ENCODE data around the gene SLC25A19.

The SLC25A19 gene

DNA sequence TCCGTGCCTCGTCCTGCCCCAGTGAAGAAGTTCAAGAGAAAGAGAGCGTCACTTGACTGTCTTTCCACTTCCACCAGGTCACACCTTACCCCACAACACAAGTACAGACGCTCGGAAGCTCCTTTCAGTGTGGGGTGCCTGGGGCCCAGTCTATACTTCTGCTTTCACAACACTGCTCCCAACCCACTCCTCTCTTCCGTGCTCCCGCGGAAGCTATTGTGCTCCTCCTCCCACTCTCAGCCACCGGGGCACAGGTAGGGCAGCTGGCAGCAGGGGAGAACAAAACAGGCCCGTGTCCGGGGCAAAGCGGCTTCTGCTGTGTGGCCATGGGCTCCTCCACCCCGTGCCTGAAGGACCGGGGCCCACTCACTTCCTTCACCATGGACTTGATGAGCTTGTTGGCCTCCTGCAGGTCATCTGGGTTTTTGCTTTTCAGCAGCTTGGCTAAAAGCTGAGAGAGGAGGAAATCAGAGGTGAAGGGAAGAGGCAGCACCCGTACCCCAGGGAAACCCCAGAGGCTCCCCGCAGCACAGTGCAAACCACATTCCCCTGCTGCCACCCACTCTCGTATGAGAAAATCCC lies 46.7 kb downstream of the SLC25A19 start:
- Histone ChIP-seq H3K27me3 (replicated peaks) (no peaks in the 10 kb centered on the region), H3K27ac (no peak overlapping the region), H3K4me3 (ENCODE audit: low read depth, low read length) (no peak overlapping the region), H3K36me3 (replicated peaks) (peaks cover 62% of the 10 kb centered on the region)
- DNase-seq = no peak
- in situ Hi-C loops (cut with HindIII; ENCODE audit: low pct_ligation_motif_present, low sequenced_read_pairs) = no loop called here
- TF ChIP-seq, protein P1, sequence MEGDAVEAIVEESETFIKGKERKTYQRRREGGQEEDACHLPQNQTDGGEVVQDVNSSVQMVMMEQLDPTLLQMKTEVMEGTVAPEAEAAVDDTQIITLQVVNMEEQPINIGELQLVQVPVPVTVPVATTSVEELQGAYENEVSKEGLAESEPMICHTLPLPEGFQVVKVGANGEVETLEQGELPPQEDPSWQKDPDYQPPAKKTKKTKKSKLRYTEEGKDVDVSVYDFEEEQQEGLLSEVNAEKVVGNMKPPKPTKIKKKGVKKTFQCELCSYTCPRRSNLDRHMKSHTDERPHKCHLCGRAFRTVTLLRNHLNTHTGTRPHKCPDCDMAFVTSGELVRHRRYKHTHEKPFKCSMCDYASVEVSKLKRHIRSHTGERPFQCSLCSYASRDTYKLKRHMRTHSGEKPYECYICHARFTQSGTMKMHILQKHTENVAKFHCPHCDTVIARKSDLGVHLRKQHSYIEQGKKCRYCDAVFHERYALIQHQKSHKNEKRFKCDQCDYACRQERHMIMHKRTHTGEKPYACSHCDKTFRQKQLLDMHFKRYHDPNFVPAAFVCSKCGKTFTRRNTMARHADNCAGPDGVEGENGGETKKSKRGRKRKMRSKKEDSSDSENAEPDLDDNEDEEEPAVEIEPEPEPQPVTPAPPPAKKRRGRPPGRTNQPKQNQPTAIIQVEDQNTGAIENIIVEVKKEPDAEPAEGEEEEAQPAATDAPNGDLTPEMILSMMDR (IDR thresholded peaks at IDR 0.05; ENCODE audit: low read depth, low read length, missing control alignments) = no peak

DNA sequence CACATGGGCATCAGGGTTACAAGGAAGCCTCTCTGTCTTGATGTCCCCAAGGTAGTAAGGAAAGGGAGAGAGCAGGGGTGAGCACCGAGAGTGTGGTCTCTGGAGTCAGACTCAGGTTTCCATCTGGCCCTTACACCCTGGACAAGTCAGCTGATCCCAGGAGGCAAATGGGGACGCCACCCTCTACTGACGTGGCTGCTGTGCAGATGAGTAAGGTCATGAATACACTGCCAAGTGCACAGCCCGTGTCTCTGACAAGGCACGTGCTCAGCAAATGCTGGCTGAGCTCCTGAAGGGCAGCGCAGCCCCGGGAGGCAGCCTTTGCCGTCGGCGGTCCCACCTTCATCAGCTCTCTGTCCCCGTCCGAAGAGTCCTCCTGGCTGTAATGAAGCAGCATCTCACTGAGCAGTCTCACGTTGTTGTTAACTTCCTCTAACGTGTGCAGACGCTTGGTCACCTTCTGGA lies 47.2 kb downstream of the SLC25A19 start:
- DNase-seq = no peak
- in situ Hi-C loops (cut with HindIII; ENCODE audit: low pct_ligation_motif_present, low sequenced_read_pairs) = no loop called here
- no peaks in the 10 kb centered on the region for H3K27me3 ChIP-seq (replicated peaks)
- H3K36me3 ChIP-seq (replicated peaks) = peaks cover 67% of the 10 kb centered on the region
- no peak overlapping the region for H3K27ac ChIP-seq
- TF ChIP-seq, protein P1 (IDR thresholded peaks at IDR 0.05; ENCODE audit: low read depth, low read length, missing control alignments) = no peak
- H3K4me3 ChIP-seq (ENCODE audit: low read depth, low read length) = no peak overlapping the region

DNA sequence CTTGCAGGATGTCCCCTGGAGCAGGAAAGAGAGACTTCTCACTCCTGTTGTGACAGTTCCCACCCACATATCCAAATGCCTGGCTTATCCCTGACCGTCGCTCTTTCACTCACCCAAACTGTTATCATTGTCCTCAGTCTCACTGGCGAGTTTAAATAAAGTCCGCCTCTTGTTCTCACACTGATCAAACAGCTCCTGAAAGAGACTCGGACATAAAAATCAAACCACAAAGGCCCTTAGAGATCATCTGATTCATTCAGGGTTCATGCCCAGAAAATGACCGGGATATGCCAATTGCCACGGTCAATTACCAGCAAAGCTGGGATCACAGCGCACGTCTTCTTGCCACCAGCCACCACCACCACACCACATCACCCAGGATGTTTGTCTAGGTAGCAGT lies 47.7 kb downstream of the SLC25A19 start:
- H3K36me3 ChIP-seq (replicated peaks) = peaks cover 71% of the 10 kb centered on the region
- TF ChIP-seq, protein P1 (IDR thresholded peaks at IDR 0.05; ENCODE audit: low read depth, low read length, missing control alignments) = no peak
- in situ Hi-C loops (cut with HindIII; ENCODE audit: low pct_ligation_motif_present, low sequenced_read_pairs) = no loop called here
- H3K4me3 ChIP-seq (ENCODE audit: low read depth, low read length) = no peak overlapping the region
- H3K27me3 ChIP-seq (replicated peaks) = no peaks in the 10 kb centered on the region
- no peak for DNase-seq
- H3K27ac ChIP-seq = no peak overlapping the region

DNA sequence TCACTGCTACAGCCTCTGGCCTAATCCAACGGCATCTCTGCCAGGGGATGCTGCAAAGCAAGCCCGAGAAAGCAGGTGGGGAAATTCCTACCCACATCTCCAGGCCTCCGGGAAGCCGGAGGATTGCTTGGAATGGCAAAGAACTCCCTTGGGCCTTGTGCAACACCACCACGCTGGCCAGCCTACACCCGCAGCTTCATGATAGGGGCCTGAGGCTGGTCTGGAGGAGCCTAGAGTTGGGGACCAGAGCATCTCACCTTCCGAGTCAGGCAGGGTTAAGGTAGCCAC lies 48.1 kb downstream of the SLC25A19 start:
- peaks cover 74% of the 10 kb centered on the region for H3K36me3 ChIP-seq (replicated peaks)
- H3K4me3 ChIP-seq (ENCODE audit: low read depth, low read length) = no peak overlapping the region
- H3K27me3 ChIP-seq (replicated peaks) = no peaks in the 10 kb centered on the region
- DNase-seq = no peak
- in situ Hi-C loops (cut with HindIII; ENCODE audit: low pct_ligation_motif_present, low sequenced_read_pairs) = no loop called here
- H3K27ac ChIP-seq = no peak overlapping the region
- TF ChIP-seq, protein P1 (IDR thresholded peaks at IDR 0.05; ENCODE audit: low read depth, low read length, missing control alignments) = no peak

DNA sequence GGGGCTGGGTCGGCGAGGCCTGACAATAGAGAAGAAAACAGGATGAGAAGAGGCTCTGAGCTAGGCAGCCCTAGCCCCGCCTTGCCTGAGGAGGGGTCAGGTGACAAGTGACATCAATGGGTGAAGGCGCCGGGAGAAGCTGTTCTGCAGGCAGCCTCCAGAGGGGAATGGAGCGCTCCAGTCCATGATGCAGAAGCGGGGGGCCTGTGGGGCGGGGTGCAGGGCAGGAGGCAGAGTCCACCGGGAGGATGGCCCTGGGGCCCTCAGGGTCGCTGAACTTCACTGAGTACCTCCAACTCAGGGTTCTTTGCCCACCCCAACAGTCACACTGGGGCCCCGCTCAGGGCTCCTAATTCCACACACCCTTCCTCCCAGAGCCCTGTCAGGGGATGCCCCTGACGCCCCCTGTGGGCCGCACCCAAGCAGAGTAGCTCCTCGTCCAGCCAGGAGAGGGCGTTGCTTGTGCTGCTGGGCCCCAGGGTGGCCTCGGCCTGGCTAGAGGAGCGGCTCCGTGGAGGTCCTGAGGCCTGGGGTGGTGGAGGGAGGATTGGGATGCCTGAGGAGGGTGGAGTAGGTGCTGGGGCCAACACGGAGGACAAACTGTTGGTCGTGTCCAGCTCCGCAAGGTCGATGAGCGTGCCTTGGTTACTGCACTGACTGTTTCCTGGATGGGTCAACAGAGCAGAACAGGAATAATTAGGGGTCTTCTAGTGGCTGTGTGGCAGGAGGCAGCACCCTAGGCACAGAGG lies 48.7 kb downstream of the SLC25A19 start:
- Histone ChIP-seq H3K36me3 (replicated peaks) (peaks cover 71% of the 10 kb centered on the region), H3K27me3 (replicated peaks) (no peaks in the 10 kb centered on the region), H3K27ac (no peak overlapping the region), H3K4me3 (ENCODE audit: low read depth, low read length) (no peak overlapping the region)
- TF ChIP-seq, protein P1 (IDR thresholded peaks at IDR 0.05; ENCODE audit: low read depth, low read length, missing control alignments) = peak; percentile 96
- DNase-seq = peak; percentile 26
- in situ Hi-C loops (cut with HindIII; ENCODE audit: low pct_ligation_motif_present, low sequenced_read_pairs) = no loop called here
